K562 (cell line): Measurements from ENCODE around the gene ARFRP1. TPM values are rescaled to one million over a fixed set of nuclear protein-coding genes. Genes with fewer than 3 reads are reported as not detected.

Experiments
- BRD9 ChIP-seq: fragments of 450-650 bp; IDR thresholded peaks from 2 replicates; pipeline ENCODE4 v1.6.1; 2018; ENCODE audit warnings: low read depth; ENCODE audit not compliant: partially characterized antibody
- BRF2 ChIP-seq: IDR thresholded peaks from 3 replicates; pipeline ENCODE4 v1.6.1; 2011; ENCODE audit warnings: borderline replicate concordance, mild to moderate bottlenecking; ENCODE audit not compliant: insufficient read length, insufficient read depth
- DACH1 ChIP-seq: fragments of 450-650 bp; IDR thresholded peaks from 2 replicates; pipeline ENCODE4 v1.6.1; 2018; ENCODE audit not compliant: partially characterized antibody
- FOXA3 ChIP-seq, 2 experiments: fragments of 450-650 bp in 1 of 2; sonication (generic) in 1 of 2; formaldehyde crosslinking; IDR thresholded peaks in 1 of 2; conservative IDR thresholded peaks in 1 of 2; 2 replicates each; pipeline versions ENCODE4 v1.4.0 to v1.8.0; 2020 to 2022; ENCODE audit warnings: mild to moderate bottlenecking in 2 of 2, missing genetic modification reagents in 1 of 2
- FUS ChIP-seq: fragments of 200-400 bp; formaldehyde crosslinking; optimal IDR thresholded peaks from 2 replicates; pipeline ENCODE3; 2017; ENCODE audit warnings: low read depth, low read length
- GATAD2A ChIP-seq: fragments of 450-650 bp; IDR thresholded peaks from 2 replicates; pipeline ENCODE4 v1.6.1; 2017
- HMG20B ChIP-seq: fragments of 250-450 bp; sonication (Bioruptor Pico); IDR thresholded peaks from 2 replicates; pipeline ENCODE4 v1.5.0; 2021; ENCODE audit warnings: mild to moderate bottlenecking
- JUN ChIP-seq, 2 experiments: sonication (generic) in 1 of 2; formaldehyde crosslinking in 1 of 2; IDR thresholded peaks; 2 replicates each; pipeline versions ENCODE4 v1.6.1 to v1.8.0; 2012 to 2022; ENCODE audit warnings: borderline replicate concordance in 2 of 2, mild to moderate bottlenecking in 2 of 2, improper control_type of control experiment in 1 of 2, low read depth in 1 of 2, low read length in 1 of 2, missing genetic modification reagents in 1 of 2
- POLR2B ChIP-seq: fragments of 450-650 bp; IDR thresholded peaks from 2 replicates; pipeline ENCODE4 v1.6.1; 2018; ENCODE audit warnings: low read depth; ENCODE audit not compliant: partially characterized antibody
- PTBP1 ChIP-seq: fragments of 200-400 bp; formaldehyde crosslinking; IDR thresholded peaks from 2 replicates; pipeline ENCODE4 v1.6.1; 2017; ENCODE audit warnings: low read depth, low read length
- SAFB ChIP-seq: fragments of 200-400 bp; formaldehyde crosslinking; IDR thresholded peaks from 2 replicates; pipeline ENCODE4 v1.6.1; 2017; ENCODE audit warnings: low read depth, low read length, borderline replicate concordance
- TAF9B ChIP-seq: fragments of 450-650 bp; IDR thresholded peaks from 2 replicates; pipeline ENCODE4 v1.6.1; 2018; ENCODE audit warnings: mild to moderate bottlenecking; ENCODE audit not compliant: partially characterized antibody
- USF2 ChIP-seq: sonication (generic); formaldehyde crosslinking; IDR thresholded peaks from 2 replicates; pipeline ENCODE4 v1.5.0; 2020; ENCODE audit warnings: missing genetic modification reagents
- ZNF695 ChIP-seq: fragments of 450-650 bp; formaldehyde crosslinking; IDR thresholded peaks from 2 replicates; pipeline ENCODE4 v1.4.0; 2020; ENCODE audit warnings: mild to moderate bottlenecking, moderate library complexity
- polyA plus RNA-seq, 8 experiments: library from polyadenylated mRNA; depleted of rRNA in 4 of 8; stranded (reverse) in 5 of 8; unstranded in 3 of 8; fragments of >200 nt; fragmentation: Nextera tagmentation in 2 of 8; fragmentation: Illumina TruSeq in 1 of 8; extraction: Ambion mirVana in 2 of 8; extraction: Trizol in 1 of 8; gene quantifications; 2 replicates each; pipeline versions ENCODE4 v1.2.1 to v1.2.3, GENCODE V29; 2011 to 2014; ENCODE audit warnings: inconsistent platforms in 1 of 8, missing spikeins in 1 of 8
- total RNA-seq, 7 experiments: library from RNA; depleted of rRNA in 6 of 7; stranded (reverse); fragments of >200 nt in 6 of 7; fragmentation: Illumina TruSeq in 2 of 7; extraction: Trizol in 2 of 7; gene quantifications; 2 replicates each; pipeline versions ENCODE4 v1.2.1 to v1.2.3, GENCODE V29; 2011 to 2021; ENCODE audit warnings: low replicate concordance in 1 of 7
- TF ChIP-seq, protein P1 (sequence below), 2 experiments: IDR thresholded peaks in 1 of 2; conservative IDR thresholded peaks in 1 of 2; 2 replicates each; pipeline ENCODE4 v1.6.1; 2016; ENCODE audit warnings: low read depth in 2 of 2, mild to moderate bottlenecking in 1 of 2, missing compliant biosample characterization in 1 of 2, missing genetic modification characterization in 1 of 2, moderate library complexity in 1 of 2
- TF ChIP-seq, protein P2 (sequence below): fragments of 200-800 bp; sonication (Bioruptor generic); IDR thresholded peaks from 2 replicates; pipeline ENCODE4 v1.6.1; 2017; ENCODE audit warnings: missing genetic modification characterization, missing compliant biosample characterization
- TF ChIP-seq, protein P3 (sequence below), 2 experiments: fragments of 450-650 bp in 1 of 2; sonication (generic) in 1 of 2; formaldehyde crosslinking in 1 of 2; IDR thresholded peaks in 1 of 2; conservative IDR thresholded peaks in 1 of 2; 2 replicates each; pipeline versions ENCODE4 v1.6.1 to v1.8.1; 2016 to 2023; ENCODE audit warnings: mild to moderate bottlenecking in 2 of 2, moderate library complexity in 2 of 2, inconsistent platforms in 1 of 2, missing genetic modification reagents in 1 of 2

The ARFRP1 gene
- total and polyA plus RNA-seq, 9 of the 15 experiments (the other 6 are each of a cell fraction or from before 2014, with no cell fraction given) = 2.2 to 78.9 (median 37.3) TPM

- TF ChIP-seq, protein P1, sequence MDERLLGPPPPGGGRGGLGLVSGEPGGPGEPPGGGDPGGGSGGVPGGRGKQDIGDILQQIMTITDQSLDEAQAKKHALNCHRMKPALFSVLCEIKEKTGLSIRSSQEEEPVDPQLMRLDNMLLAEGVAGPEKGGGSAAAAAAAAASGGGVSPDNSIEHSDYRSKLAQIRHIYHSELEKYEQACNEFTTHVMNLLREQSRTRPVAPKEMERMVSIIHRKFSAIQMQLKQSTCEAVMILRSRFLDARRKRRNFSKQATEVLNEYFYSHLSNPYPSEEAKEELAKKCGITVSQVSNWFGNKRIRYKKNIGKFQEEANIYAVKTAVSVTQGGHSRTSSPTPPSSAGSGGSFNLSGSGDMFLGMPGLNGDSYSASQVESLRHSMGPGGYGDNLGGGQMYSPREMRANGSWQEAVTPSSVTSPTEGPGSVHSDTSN (CRISPR knock-in tag; IDR thresholded peaks at IDR 0.05; ENCODE audit: low read depth) = no peak
- TF ChIP-seq, protein P1 (tag; conservative IDR thresholded peaks at IDR 0.05; ENCODE audit: low read depth) = 0 out of 2 replicates have a peak, but pooled peaks have one; percentile 9
- TF ChIP-seq, protein P2, sequence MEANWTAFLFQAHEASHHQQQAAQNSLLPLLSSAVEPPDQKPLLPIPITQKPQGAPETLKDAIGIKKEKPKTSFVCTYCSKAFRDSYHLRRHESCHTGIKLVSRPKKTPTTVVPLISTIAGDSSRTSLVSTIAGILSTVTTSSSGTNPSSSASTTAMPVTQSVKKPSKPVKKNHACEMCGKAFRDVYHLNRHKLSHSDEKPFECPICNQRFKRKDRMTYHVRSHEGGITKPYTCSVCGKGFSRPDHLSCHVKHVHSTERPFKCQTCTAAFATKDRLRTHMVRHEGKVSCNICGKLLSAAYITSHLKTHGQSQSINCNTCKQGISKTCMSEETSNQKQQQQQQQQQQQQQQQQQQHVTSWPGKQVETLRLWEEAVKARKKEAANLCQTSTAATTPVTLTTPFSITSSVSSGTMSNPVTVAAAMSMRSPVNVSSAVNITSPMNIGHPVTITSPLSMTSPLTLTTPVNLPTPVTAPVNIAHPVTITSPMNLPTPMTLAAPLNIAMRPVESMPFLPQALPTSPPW = peak; percentile 89
- no peak for TF ChIP-seq BRF2
- no peak for TF ChIP-seq SAFB
- TF ChIP-seq FUS = no peak
- peak; percentile 71 for TF ChIP-seq DACH1
- no peak for TF ChIP-seq ZNF695 (CRISPR knock-in tag)
- TF ChIP-seq FOXA3 (CRISPR knock-in tag; conservative IDR thresholded peaks at IDR 0.05 in 1 of 2, IDR thresholded peaks at IDR 0.05 in 1 of 2) = peak in 1 of 2 experiments; percentile 67; a peak in 1 of 4 replicates
- TF ChIP-seq GATAD2A = peak; percentile 8; the same call in 1 of the 2 replicates
- TF ChIP-seq USF2 (CRISPR knock-in tag) = no peak
- no peak for TF ChIP-seq TAF9B
- no peak for TF ChIP-seq HMG20B
- no peak for TF ChIP-seq POLR2B
- TF ChIP-seq, protein P3, sequence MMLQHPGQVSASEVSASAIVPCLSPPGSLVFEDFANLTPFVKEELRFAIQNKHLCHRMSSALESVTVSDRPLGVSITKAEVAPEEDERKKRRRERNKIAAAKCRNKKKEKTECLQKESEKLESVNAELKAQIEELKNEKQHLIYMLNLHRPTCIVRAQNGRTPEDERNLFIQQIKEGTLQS (IDR thresholded peaks at IDR 0.05) = peak; percentile 77
- TF ChIP-seq, protein P3 (CRISPR knock-in tag; conservative IDR thresholded peaks at IDR 0.05) = no peak
- TF ChIP-seq BRD9 = no peak
- no peak for TF ChIP-seq JUN (IDR thresholded peaks at IDR 0.05; ENCODE audit: borderline replicate concordance, low read depth, low read length)
- TF ChIP-seq JUN (CRISPR knock-in tag; IDR thresholded peaks at IDR 0.05; ENCODE audit: borderline replicate concordance) = peak; percentile 58; the same call in 1 of the 2 replicates
- no peak for TF ChIP-seq PTBP1
These were observed 33.0 kb upstream of the ARFRP1 start (continued) for GRCh38 chr20:63740627-63741353.
